ENCODE data around the gene ANKRD13C.
A peak's percentile ranks its signal among the peaks of the same experiment; 100 is the strongest.
"Not testable (repeated sequence)": the region's sequence is repeated elsewhere in the genome, so short reads cannot be mapped to it uniquely, and the experiment has no call there.

ANKRD13C gene

GRCh38 chr1:70376196-70376595, 21.7 kb upstream of the ANKRD13C start:
- no peak overlapping the region for H3K18ac ChIP-seq (ENCODE audit: low read length)
- no peak overlapping the region for H3K23ac ChIP-seq (ENCODE audit: low read length)
- H3K36me3 ChIP-seq (ENCODE audit: control insufficient read depth in 1 of 2, insufficient read depth in 2 of 2, low read length in 2 of 2) = peaks cover 0 to under 1% of the 10 kb centered on the region in 2 experiments
- no peak overlapping the region for H3K9ac ChIP-seq (ENCODE audit: low read length)
- H2BK120ac ChIP-seq (ENCODE audit: insufficient read depth, low read length, poor library complexity) = no peak overlapping the region
- H3K4me3 ChIP-seq (ENCODE audit: low read depth, low read length) = no peak overlapping the region
- no peak overlapping the region for H3K4me2 ChIP-seq (ENCODE audit: low read length)
- no peak overlapping the region for H3K14ac ChIP-seq (ENCODE audit: low read length)
- H2BK5ac ChIP-seq (ENCODE audit: low read depth, low read length, poor library complexity) = no peak overlapping the region
- H2AFZ ChIP-seq (ENCODE audit: insufficient read depth, low read length, poor library complexity) = no peak overlapping the region
- H4K91ac ChIP-seq (ENCODE audit: low read depth, low read length) = no peak overlapping the region
- no CpG with 5 or more reads among the region's 6 CpGs for WGBS (ENCODE audit: extremely low coverage, insufficient coverage, insufficient read length)
- no peaks in the 10 kb centered on the region for H3K4me1 ChIP-seq (ENCODE audit: control insufficient read depth in 1 of 2, insufficient read depth in 2 of 2, low read length in 2 of 2)
- no peak overlapping the region for H2BK12ac ChIP-seq (ENCODE audit: low read length)
- no peaks in the 10 kb centered on the region for H3K79me1 ChIP-seq (ENCODE audit: low read length)
- DNase-seq = no peak
- no peaks in the 10 kb centered on the region for H3K79me2 ChIP-seq (ENCODE audit: control insufficient read depth, insufficient read depth, low read length, poor library complexity)
- no peak overlapping the region for H4K12ac ChIP-seq (ENCODE audit: low read depth, low read length)
- no peak overlapping the region for H3K27ac ChIP-seq (ENCODE audit: low read depth, low read length)
- H2AK5ac ChIP-seq (ENCODE audit: low read length) = no peak overlapping the region
- H3K9me3 ChIP-seq (ENCODE audit: insufficient read depth, low read depth, low read length) = no peaks in the 10 kb centered on the region
- H4K8ac ChIP-seq (ENCODE audit: low read depth, low read length) = no peak overlapping the region
- no peaks in the 10 kb centered on the region for H3K27me3 ChIP-seq (ENCODE audit: insufficient read depth, low read length)
- no peak overlapping the region for H3K4ac ChIP-seq (ENCODE audit: low read depth, low read length)

GRCh38 chr1:70373580-70373979, 19.1 kb upstream of the ANKRD13C start:
- H4K8ac ChIP-seq (ENCODE audit: low read depth, low read length); H3K79me1 ChIP-seq (ENCODE audit: low read length); DNase-seq; H3K36me3 ChIP-seq (ENCODE audit: control insufficient read depth in 1 of 2, insufficient read depth in 2 of 2, low read length in 2 of 2); H3K27me3 ChIP-seq (ENCODE audit: insufficient read depth, low read length); H3K4me2 ChIP-seq (ENCODE audit: low read length); H2BK5ac ChIP-seq (ENCODE audit: low read depth, low read length, poor library complexity); H2BK120ac ChIP-seq (ENCODE audit: insufficient read depth, low read length, poor library complexity); H3K4me3 ChIP-seq (ENCODE audit: low read depth, low read length); H3K27ac ChIP-seq (ENCODE audit: low read depth, low read length); H2AK5ac ChIP-seq (ENCODE audit: low read length); H4K12ac ChIP-seq (ENCODE audit: low read depth, low read length); H2BK12ac ChIP-seq (ENCODE audit: low read length); H3K23ac ChIP-seq (ENCODE audit: low read length); H3K9me3 ChIP-seq (ENCODE audit: insufficient read depth, low read depth, low read length); H3K4me1 ChIP-seq (ENCODE audit: control insufficient read depth in 1 of 2, insufficient read depth in 2 of 2, low read length in 2 of 2); H3K79me2 ChIP-seq (ENCODE audit: control insufficient read depth, insufficient read depth, low read length, poor library complexity); H4K91ac ChIP-seq (ENCODE audit: low read depth, low read length); H3K18ac ChIP-seq (ENCODE audit: low read length); H3K14ac ChIP-seq (ENCODE audit: low read length); H3K9ac ChIP-seq (ENCODE audit: low read length); H3K4ac ChIP-seq (ENCODE audit: low read depth, low read length); H2AFZ ChIP-seq (ENCODE audit: insufficient read depth, low read length, poor library complexity): not testable (repeated sequence)
- WGBS (ENCODE audit: extremely low coverage, insufficient coverage, insufficient read length) = no CpG with 5 or more reads among the region's 2 CpGs

GRCh38 chr1:70372426-70372825, 17.9 kb upstream of the ANKRD13C start:
- Histone ChIP-seq H4K8ac (ENCODE audit: low read depth, low read length) (no peak overlapping the region), H3K27ac (ENCODE audit: low read depth, low read length) (no peak overlapping the region), H2AFZ (ENCODE audit: insufficient read depth, low read length, poor library complexity) (no peak overlapping the region), H3K23ac (ENCODE audit: low read length) (no peak overlapping the region), H3K18ac (ENCODE audit: low read length) (no peak overlapping the region), H3K36me3 (ENCODE audit: control insufficient read depth in 1 of 2, insufficient read depth in 2 of 2, low read length in 2 of 2) (peaks cover 1 to 4% of the 10 kb centered on the region in 2 experiments), H3K4ac (ENCODE audit: low read depth, low read length) (no peak overlapping the region), H4K91ac (ENCODE audit: low read depth, low read length) (no peak overlapping the region), H3K9ac (ENCODE audit: low read length) (no peak overlapping the region), H3K79me2 (ENCODE audit: control insufficient read depth, insufficient read depth, low read length, poor library complexity) (no peaks in the 10 kb centered on the region), H3K79me1 (ENCODE audit: low read length) (no peaks in the 10 kb centered on the region), H4K12ac (ENCODE audit: low read depth, low read length) (no peak overlapping the region), H2BK120ac (ENCODE audit: insufficient read depth, low read length, poor library complexity) (no peak overlapping the region), H3K4me3 (ENCODE audit: low read depth, low read length) (no peak overlapping the region), H3K4me2 (ENCODE audit: low read length) (no peak overlapping the region), H3K4me1 (ENCODE audit: control insufficient read depth in 1 of 2, insufficient read depth in 2 of 2, low read length in 2 of 2) (no peaks in the 10 kb centered on the region), H3K9me3 (ENCODE audit: insufficient read depth, low read depth, low read length) (no peaks in the 10 kb centered on the region), H2BK5ac (ENCODE audit: low read depth, low read length, poor library complexity) (no peak overlapping the region), H2AK5ac (ENCODE audit: low read length) (no peak overlapping the region), H2BK12ac (ENCODE audit: low read length) (no peak overlapping the region), H3K14ac (ENCODE audit: low read length) (no peak overlapping the region), H3K27me3 (ENCODE audit: insufficient read depth, low read length) (no peaks in the 10 kb centered on the region)
- no CpG with 5 or more reads among the region's 4 CpGs for whole genome bisulfite sequencing (ENCODE audit: extremely low coverage, insufficient coverage, insufficient read length)
- no peak for DNase-seq

GRCh38 chr1:70371586-70371985, 17.1 kb upstream of the ANKRD13C start:
- H4K12ac ChIP-seq (ENCODE audit: low read depth, low read length); H3K27me3 ChIP-seq (ENCODE audit: insufficient read depth, low read length); H2AFZ ChIP-seq (ENCODE audit: insufficient read depth, low read length, poor library complexity); H3K4me3 ChIP-seq (ENCODE audit: low read depth, low read length); H3K79me2 ChIP-seq (ENCODE audit: control insufficient read depth, insufficient read depth, low read length, poor library complexity); H2BK120ac ChIP-seq (ENCODE audit: insufficient read depth, low read length, poor library complexity); H3K9me3 ChIP-seq (ENCODE audit: insufficient read depth, low read depth, low read length); H3K27ac ChIP-seq (ENCODE audit: low read depth, low read length); H2BK12ac ChIP-seq (ENCODE audit: low read length); H3K79me1 ChIP-seq (ENCODE audit: low read length); H3K14ac ChIP-seq (ENCODE audit: low read length); H3K18ac ChIP-seq (ENCODE audit: low read length); H3K4me1 ChIP-seq (ENCODE audit: control insufficient read depth in 1 of 2, insufficient read depth in 2 of 2, low read length in 2 of 2); H3K23ac ChIP-seq (ENCODE audit: low read length); H4K8ac ChIP-seq (ENCODE audit: low read depth, low read length); H3K4ac ChIP-seq (ENCODE audit: low read depth, low read length); H2AK5ac ChIP-seq (ENCODE audit: low read length); H4K91ac ChIP-seq (ENCODE audit: low read depth, low read length); H3K9ac ChIP-seq (ENCODE audit: low read length); H3K36me3 ChIP-seq (ENCODE audit: control insufficient read depth in 1 of 2, insufficient read depth in 2 of 2, low read length in 2 of 2); H3K4me2 ChIP-seq (ENCODE audit: low read length); H2BK5ac ChIP-seq (ENCODE audit: low read depth, low read length, poor library complexity): not testable (repeated sequence)
- DNase-seq = peak in 1 of 2 donors; percentile 17
- no CpG with 5 or more reads among the region's 3 CpGs for WGBS (ENCODE audit: extremely low coverage, insufficient coverage, insufficient read length)

Data from trophoblast cell (in vitro differentiated cells and primary cell).